Measurements from ENCODE around the gene HNRNPF.
"Not testable (repeated sequence)": the region's sequence is repeated elsewhere in the genome, so short reads cannot be mapped to it uniquely, and the experiment has no call there.

The HNRNPF gene

GRCh38 chr10:43408710-43409384, at the start of gene HNRNPF:
HNRNPF (minus strand) TSS chr10:43409186; CDS start chr10:43387884, 21,302 bp downstream.
- peak; percentile 23 to 96 (median 90) for DNase-seq

- DNase-seq, result no peak
These were observed 49.2 kb upstream of the HNRNPF start for GRCh38 chr10:43458227-43458626.

- DNase-seq, result not testable (repeated sequence)
These were observed 47.6 kb upstream of the HNRNPF start for GRCh38 chr10:43456561-43456960.

- DNase-seq, result not testable (repeated sequence)
These were observed 45.0 kb upstream of the HNRNPF start for GRCh38 chr10:43454025-43454424.

- no peak for DNase-seq
These were observed 44.4 kb upstream of the HNRNPF start for GRCh38 chr10:43453266-43453831.

- no peak for DNase-seq
These were observed 43.4 kb upstream of the HNRNPF start for GRCh38 chr10:43452356-43452914.

- no peak for DNase-seq
These were observed 39.8 kb upstream of the HNRNPF start for GRCh38 chr10:43448742-43449141.

- DNase-seq, result not testable (repeated sequence)
These were observed 37.4 kb upstream of the HNRNPF start for GRCh38 chr10:43446219-43447017.

GRCh38 chr10:43444897-43445466, 36.0 kb upstream of the HNRNPF start:
- no peak for DNase-seq

- no peak for DNase-seq
These were observed 35.3 kb upstream of the HNRNPF start for GRCh38 chr10:43444323-43444722.

- no peak for DNase-seq
These were observed 31.6 kb upstream of the HNRNPF start for GRCh38 chr10:43440463-43441134.

- peak in 2 of 56 donors; percentile 20 to 40 for DNase-seq
These were observed 28.3 kb upstream of the HNRNPF start for GRCh38 chr10:43437141-43437870.

- DNase-seq, result peak; percentile 52 to 96 (median 87)
These were observed 27.5 kb upstream of the HNRNPF start, which contains the start of gene ZNF487 for GRCh38 chr10:43436291-43437140. ZNF487 (plus strand) TSS chr10:43437111; CDS start chr10:43475814, 38,703 bp downstream.

GRCh38 chr10:43430926-43431663, 22.1 kb upstream of the HNRNPF start:
- DNase-seq, result no peak

- DNase-seq, result no peak
These were observed 18.3 kb upstream of the HNRNPF start for GRCh38 chr10:43427166-43427825.

GRCh38 chr10:43426476-43426875, 17.5 kb upstream of the HNRNPF start:
- DNase-seq, result not testable (repeated sequence)

GRCh38 chr10:43424416-43424815, 15.4 kb upstream of the HNRNPF start:
- no peak for DNase-seq

GRCh38 chr10:43421944-43422343, 13.0 kb upstream of the HNRNPF start:
- DNase-seq, result not testable (repeated sequence)
